HG02885 (cell line): Measurements from ENCODE around the gene DCXR.

Experiments used
- ATAC-seq: cut with Tn5 transposase; IDR thresholded peaks from one replicate; pipeline ENCODE4 v1.9.1; 2021; ENCODE audit warnings: mild to moderate bottlenecking; ENCODE audit not compliant: unreplicated experiment, poor library complexity

Gene DCXR

DNA sequence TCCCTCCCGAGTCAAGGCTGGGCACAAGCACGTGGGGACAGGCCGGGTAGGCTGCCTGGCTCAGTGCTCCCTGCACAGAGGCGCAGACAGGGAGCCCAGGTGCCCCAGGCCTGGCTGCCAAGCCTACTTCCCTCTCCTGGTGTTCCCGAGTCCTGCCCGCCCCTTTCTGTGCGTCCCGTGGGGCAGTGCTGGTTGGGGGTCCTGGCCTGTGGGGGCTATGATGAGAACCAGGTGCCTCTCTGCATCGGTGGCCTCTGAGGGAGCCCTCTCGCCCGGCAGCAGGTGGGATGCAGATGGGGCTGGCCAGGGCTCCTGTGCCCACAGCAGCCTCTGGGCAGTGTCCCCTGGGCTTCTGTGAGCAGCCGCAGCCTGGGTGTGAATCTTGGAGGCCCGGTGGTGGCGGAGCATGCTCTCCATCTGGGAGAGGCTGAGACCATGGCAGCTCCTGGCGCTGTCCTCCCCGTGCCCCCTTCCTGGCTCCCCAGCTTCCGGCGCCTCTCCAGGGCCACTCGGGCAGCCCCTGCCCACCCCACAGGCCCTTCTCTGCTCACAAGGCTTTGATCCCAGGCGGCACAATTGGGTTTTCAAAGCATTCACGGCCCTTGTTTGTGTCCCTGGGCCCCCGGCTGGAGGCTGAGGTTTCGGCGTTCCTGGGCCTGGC, 22.1 kb downstream of the DCXR start:
- ATAC-seq = no peak

DNA sequence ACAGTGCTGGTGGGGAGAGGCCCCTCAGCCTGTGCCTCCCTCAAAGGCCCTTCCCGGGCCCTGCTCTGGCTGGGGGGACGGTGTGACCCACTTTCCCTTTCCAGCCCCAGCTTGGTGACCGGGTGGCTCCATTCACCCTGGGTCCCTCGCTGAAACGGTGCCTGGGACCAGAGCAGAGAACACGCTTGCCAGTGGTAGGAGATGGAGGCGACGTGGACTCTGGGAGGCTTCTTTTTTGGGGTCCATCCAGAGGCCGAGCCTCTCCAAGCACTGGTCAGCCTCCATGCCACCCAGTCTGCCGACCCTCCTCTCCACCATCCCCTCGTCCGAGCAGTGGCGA, 22.6 kb downstream of the DCXR start:
- ATAC-seq = no peak

DNA sequence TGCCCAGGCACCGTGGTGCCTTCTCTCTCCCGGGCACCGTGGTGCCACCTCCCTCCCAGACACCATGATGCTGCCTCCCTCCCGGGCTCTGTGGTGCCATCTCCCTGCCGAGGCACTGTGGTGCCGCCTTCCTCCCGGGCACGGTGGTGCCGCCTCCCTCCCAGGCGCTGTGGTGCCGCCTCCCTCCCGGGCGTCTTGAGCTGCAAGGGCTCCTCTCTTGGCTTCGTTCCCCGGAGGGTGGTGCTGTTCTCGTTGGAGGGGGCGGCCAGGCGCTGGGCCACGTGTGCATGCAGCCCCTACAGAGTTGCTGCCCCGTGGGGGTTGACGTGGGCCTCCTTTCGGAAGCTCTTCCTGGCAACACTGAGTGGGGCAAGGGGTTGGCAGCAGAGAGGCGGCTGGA, 23.1 kb downstream of the DCXR start:
- ATAC-seq = no peak

DNA sequence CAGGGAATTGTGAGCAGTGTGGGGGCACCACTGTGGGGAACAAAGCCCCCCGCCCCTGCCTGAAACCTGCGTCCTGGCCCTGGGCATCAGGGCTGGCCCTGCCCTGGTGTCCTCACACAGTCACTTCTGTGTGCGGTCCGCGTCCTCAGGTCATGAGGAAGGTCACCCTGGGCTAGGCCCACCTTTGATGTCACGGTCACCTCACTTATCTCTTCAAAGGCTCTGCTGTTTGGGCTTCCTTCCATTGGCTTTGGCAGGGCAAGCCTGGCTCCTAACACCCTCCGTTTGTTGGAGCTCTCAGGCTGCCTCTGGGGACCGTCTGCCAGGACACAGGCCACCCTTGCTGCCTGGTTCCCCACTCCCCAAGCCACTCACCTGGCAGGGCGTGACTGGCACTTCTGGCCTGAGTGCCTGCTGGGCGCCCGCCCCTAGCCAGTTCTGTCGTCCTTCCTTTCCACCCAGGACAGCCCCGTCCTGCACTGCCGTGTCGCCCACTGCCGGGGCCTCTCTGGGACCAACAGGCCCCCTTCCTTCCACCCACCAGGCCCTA, 23.6 kb downstream of the DCXR start:
- no peak for ATAC-seq

DNA sequence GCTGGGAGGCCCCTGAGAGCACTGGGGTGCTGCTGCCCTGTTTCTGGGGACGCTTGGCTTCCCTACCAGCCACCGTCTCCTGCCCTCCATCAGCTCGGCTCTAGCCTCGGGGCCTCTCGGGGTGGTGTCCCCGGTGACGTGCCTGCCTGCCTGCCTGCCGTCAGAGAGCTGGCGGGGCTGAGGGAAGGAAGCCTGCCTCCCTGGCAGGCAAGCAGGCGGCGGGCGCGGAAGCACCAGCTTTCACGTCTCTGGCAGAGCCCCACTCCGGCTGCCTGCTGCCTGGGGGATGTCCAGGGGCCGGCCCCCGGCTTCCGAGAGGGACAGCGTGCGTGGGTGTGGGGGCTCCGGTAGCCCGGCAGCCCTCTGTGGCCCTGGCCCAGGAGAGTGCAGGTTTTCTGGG, 24.2 kb downstream of the DCXR start:
- ATAC-seq = no peak

DNA sequence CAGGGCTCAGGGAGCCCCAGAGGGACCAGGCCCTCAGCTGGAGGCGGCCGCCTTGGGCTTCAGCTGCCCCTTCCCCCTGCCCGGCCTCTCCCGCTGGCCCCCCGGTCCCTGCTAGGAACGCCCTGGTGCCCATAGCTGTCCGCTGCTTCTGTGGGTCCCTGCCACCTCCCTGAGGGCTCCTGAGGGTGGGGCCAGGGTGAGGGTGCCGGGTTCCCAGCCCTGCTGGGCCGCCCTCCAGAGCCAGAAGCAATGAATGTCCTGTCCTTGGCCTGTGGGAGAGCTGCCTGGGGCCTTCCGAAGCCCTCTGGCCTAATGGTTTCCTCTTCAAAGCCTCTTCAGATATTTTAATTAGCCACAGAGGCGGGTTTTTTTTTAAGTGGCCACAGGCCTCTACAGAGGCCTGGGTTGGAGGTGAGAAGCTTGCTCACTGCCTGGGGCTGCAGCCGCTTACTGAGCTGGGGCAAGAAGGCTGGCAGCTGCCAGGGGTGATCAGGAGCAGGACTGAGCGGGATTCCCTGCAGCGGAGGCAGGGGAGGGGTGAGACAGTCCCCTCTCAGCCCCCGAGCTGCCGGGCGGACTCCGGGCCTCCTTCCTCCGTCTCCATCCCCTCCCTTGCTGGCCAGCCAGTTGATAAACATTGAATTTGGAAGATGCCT, 24.7 kb downstream of the DCXR start:
- no peak for ATAC-seq

DNA sequence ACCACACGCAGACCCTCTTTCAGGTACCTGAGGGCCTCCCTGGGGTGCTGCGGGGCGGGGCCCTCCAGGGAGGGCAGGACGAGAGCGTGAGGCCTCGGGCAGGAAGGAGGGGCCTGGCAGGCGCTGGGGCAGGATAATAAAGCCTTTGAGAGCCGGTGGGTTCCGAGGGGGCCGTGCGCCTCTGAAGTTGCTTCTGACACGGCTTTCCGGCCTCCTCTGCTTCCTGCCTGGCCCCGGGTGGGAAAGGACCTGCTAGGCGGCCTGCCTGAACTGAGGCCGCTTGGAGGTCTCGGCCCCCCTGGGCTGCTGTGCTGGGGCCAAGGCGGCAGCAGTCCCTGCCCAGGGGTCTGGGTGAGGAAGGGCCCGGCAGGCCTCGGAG, 25.2 kb downstream of the DCXR start:
- ATAC-seq = no peak

DNA sequence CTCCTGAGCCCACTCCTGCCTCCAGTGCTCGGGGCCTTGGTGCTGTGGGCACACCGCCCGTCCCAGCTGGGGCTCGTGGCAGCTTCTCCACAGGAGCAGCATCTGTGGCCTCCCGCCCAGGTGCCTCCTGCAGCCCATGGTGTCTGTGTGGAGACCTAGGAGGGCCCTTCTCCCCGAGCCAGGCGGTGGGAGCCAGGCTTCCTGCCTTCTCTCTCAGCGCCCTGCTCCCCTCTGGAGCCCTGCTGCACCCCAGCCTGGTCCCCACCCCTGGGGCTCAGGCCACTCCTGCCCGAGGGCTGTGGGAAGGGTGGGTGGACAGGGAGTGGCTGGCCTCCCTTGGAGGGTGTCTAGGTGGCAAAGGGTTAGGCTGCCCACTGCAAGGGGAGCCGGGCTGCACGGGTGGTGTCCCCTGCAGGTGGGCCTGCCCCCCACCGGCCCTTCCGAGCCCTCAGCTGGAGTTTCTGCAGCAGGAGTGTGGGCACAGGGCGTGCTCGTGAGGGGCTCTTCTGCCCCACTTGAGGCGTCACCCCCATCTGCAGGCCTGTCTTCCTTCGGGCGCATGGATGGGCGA, 25.8 kb downstream of the DCXR start:
- no peak for ATAC-seq

DNA sequence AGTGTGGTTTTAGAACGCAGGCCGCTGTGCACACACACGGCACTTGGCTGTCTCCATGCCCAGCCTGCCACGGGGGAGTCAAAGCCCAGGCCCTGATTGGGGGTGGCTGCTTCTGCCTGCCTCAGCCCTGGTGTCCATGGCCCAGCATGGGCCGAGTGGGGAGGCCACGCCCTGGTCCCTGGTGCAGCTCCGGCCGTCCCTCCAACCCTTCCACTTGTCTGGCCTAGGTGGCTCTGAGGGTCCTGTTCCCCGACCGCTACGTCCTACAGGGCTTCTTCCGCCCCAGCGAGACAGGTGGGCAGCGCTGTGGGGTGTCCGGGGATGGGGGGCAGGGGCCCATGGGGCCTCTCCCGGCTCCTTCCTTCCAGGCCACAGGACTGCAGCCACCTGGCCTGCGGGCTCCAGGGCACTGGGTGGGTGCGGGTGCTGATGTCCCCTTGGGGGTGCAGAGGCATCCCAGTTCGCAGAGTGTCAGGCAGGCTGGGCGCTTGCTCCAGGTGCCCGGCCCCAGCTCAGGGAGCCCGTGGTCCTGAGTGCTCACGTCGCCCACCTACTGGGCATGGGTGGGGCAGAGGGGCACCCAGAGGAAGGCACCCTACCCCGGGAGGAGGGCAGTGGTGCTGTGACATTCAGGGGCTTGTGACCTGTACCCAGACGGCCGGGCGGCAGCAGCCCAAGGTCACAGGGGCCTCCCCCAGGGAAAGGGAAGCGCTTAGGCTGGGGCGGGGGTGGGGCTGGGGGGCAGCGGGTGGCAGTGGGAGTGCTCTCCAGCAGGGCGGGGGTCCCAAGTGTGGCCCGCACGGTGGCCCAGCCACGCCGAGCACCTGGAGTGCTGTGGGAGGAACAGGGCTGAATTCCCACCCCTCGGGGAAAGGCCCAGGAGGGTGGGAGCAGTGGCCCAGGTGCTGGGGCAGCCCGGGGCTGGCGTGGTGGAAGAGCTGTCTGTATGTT, 26.6 kb downstream of the DCXR start:
- ATAC-seq = no peak

DNA sequence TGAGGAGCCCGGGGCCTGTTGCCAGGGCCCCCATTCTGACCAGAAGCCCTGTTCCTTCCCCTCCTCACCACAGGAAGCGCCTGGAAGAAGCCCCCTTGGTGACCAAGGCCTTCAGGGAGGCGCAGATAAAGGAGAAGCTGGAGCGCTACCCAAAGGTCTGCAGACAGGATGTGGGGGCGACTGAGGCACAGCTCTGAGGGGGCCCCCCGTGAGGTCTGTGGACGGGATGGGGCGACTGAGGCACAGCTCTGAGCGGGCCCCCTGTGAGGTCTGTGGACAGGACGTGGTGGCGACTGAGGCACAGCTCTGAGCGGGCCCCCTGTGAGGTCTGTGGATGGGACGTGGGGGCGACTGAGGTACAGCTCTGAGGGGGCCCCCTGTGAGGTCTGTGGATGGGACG, 28.1 kb downstream of the DCXR start:
- ATAC-seq = no peak

DNA sequence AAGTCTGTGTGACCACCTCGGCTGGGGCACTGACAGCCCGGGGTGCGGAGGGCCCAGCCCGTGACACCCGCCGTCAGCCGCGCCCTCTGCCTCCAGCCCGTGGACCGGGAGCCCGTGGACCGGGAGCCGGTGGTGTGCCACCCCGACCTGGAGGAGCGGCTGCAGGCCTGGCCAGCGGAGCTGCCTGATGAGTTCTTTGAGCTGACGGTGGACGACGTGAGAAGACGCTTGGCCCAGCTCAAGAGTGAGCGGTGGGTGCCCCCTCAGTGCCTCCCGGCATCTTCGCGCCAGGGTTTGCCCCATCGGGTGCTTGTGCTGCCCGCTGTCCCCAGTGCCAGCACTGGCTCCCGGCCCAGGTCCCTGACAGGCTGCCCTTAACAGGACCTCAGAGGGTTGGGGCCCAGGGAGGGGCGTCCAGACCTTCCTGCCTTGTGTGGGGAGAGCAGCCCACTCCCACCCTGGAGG, 28.5 kb downstream of the DCXR start:
- no peak for ATAC-seq

DNA sequence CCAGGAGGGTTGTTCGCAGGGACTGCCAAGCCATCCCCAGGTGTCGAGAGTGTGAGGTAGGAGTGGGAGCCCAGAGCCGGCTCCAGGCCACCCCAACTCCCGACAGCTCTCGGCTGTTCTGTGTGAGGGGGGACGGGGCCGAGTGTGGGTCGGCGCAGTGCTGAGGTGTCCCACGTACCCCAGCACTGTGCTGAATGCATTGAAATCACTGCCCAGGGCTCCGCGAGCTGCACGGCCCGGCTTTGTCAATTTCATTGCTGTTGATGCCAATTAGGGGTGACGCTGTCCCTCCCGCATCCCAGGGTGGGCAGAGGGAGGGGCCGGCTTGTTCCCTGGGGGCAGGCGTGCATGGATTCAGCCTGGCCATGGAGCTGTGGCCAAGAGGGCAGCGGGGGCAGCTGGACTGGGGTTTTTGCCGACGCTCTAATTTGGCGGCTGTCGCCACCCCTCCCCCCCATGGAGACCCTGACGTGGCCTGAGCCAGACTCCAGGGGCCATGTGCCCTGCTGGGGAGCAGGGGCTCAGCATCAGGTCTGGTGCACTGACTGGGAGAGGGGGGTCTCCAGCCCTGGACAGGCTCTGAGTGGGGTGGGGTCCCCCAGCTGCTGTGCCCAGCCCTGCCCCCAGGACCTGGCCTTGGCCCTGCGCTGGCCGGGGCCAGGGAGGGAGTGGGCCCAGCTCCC, 29.1 kb downstream of the DCXR start:
- ATAC-seq = no peak

DNA sequence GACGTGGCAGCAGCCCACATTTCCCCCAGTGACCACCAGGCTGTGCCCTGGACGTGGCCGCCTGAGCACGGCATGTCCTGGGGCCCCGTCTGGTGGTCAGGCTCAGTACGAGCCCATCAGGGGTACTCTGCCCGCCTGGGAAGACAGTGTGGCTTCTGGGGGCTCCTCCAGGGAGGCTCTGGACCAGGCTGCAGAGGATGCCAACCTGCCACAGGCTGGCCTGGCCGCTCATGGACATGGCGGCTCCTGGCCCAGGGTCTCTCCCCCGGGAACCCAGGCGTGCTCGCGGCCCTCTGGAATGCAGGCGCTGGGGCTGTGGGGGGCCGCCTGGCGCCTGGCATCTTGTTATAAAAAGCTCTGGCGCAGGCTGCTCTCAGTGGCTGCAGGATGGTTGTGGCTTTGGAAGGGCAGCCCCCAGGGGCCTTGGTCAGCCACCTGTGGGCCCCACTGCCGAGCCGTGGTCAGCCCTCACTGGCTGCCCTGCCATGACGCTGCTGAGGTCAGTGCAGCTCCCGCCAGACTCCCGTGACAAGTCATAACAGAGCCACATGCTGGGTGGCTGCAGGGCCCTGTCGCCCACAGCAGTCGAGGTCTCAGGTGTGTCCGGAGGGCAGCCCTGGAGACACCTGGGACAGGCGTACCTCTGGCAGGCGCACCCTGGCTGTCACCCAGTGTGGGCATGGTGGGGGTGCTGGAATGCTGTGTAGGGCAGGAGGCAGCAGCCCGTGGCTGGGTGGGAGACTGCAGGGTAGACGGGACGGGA, 29.8 kb downstream of the DCXR start:
- no peak for ATAC-seq

DNA sequence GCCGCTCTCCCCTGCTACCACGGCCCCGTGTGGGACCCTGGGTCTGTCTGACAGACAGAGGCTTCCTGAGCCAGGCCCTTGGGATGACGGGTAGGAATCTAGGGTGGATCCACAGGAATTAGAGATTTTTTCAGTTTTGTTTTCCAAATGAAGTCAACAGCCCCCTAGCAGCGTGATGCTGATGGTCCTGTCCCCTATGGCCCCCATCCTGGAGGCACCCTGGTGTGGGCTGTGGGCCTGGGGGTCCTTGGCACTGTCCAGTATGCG, 30.3 kb downstream of the DCXR start:
- no peak for ATAC-seq

DNA sequence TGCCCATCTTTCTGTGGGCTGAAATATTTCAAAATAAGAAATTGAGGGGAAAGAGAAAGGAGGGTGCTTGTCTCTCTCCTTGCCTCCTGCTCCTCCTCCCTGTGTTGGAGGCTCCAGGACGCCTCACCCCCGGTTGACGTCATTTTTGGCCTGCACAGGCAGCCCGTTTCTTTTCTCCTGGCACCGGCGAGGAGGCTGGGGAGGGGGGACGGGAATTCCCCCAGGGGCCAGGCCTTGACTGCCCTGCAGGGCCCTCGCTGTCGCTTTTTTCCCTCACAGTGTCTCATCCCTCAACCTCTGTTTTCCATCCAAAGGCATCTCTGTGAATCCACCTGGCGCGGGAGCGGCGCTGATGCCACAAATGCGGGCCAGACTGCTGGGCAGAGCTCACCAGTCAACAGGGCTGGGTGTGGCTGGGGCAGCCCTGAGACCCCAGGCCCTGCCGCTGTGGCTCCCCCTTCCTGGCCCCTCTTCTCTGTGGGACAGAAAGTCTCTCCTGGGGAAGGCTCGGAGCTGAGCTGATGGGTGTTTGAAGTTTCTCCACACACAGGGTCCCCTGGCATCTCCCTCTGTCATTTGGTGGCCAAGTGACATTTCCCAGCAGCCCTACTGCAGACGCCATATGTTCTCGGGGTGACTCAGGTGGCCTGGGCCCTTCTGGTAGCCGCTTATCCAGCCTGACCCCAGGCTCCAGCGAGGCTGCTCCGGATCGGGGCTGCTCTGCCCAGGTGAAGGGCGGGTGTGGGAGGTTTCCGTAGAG, 30.8 kb downstream of the DCXR start:
- ATAC-seq = no peak

DNA sequence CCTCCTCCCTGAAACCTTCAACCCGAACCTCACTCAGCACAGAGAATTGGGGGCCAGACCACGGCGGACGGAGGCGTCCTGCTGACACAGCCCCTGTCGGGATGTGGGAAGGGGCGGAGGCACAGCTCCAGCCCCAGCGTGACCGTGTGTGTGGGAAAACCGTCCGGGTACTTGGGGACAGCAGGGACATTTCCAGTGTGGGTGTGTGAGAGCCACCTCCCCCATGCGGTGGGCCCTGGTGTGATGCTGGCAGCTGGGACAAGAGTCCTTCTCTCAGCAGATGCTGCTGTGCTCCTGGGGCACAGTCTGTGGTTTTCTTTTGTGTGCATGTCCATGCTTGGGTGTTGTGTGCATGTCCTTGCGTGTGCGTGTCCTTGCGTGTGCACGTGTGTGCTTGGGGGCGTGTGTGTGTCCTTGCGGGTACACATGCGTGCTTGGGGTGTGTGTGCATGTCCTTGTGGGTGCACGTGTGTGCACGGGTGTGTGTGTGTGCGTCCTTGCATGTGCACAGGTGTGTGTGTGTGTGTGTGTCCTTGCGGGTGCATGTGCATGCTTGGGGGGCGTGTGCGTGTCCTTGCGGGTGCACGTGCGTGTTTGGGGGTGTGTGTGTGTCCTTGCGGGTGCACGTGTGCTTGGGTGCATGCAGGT, 31.7 kb downstream of the DCXR start:
- no peak for ATAC-seq

DNA sequence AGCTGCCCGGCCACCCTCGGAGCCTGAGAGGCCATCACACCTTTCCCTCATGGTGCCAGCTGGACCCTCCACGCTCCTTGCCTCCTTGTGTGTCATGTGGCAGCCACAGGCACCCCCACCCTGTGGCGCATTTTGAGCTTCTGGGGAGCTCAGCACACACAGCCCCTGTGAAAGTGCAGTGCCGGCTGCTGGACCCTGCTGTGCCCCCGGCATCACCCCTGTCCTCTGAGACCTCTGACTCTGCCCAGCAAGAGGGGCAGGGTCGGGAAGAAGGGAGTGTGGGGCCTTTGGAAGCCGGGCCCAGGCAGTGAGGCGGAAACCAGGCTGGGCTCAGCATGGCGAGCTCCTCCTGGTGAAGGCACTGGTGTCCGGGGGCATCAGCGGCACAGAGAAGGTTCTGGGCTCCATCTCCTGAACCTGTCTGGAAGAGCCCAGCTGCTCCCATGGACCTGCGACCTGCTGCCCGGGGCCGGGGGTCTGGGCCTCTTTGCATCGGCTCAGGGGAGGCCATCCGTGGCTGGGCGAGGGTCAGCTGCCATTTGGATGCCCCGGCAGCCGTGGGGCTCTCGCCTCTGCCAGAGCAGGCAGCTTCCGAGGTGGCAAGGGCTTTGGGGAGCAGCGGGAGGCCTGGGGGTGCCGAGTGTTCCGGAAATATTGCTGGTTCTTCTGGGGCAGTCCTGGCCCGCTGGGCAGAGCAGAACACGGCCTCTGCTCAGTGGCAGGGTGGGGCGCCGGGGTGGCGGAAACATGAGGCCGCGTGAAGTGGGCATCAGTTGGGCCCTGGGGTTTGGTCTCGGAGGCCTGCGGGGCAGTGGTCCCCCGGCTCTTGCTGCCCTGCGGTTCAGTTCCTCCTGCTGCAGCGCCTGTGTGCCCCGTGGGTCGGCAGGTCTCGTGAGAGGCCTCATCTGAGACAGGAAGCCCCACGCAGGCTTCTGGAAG, 32.7 kb downstream of the DCXR start:
- no peak for ATAC-seq
